Measurements from ENCODE around the gene NGLY1.

DNA sequence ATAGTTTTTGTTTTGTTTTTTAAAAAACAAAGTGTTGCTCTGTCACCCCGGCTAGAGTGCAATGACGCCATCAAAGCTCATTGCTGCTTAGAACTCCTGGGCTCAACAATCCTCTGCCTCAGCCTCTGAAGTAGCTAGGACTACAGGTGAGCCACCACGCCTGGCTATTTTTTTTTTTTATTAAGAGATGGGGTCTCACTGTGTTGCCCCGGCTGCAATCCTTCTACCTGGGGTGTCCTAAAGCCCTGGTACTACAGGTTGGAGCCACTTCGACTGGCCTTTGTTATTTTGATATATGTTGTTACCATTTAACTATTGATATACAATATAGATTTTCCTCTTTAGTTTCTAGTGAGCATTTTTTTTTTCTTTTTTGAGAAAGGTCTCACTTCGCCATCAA lies 2.6 kb downstream of the NGLY1 start:
- TF ChIP-seq, protein P1, sequence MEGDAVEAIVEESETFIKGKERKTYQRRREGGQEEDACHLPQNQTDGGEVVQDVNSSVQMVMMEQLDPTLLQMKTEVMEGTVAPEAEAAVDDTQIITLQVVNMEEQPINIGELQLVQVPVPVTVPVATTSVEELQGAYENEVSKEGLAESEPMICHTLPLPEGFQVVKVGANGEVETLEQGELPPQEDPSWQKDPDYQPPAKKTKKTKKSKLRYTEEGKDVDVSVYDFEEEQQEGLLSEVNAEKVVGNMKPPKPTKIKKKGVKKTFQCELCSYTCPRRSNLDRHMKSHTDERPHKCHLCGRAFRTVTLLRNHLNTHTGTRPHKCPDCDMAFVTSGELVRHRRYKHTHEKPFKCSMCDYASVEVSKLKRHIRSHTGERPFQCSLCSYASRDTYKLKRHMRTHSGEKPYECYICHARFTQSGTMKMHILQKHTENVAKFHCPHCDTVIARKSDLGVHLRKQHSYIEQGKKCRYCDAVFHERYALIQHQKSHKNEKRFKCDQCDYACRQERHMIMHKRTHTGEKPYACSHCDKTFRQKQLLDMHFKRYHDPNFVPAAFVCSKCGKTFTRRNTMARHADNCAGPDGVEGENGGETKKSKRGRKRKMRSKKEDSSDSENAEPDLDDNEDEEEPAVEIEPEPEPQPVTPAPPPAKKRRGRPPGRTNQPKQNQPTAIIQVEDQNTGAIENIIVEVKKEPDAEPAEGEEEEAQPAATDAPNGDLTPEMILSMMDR (conservative IDR thresholded peaks at IDR 0.05; ENCODE audit: low read depth, low read length), result no peak
- TF ChIP-seq EZH2 (IDR thresholded peaks at IDR 0.05; ENCODE audit: low read length, unreplicated experiment), result no peak

Data from PC-3 (cell line).